Stimulated activated CD8-positive, alpha-beta memory T cell treated with anti-CD3 and anti-CD28 coated beads, Interleukin-7, amount 100 ng/mL, for 1 hour (primary cell): Measurements from ENCODE around the gene PLA2G7.

Experiments used
- DNase-seq, 2 donors: peaks; one replicate each; pipeline ENCODE4 v3.0.0-alpha.2; 2020; ENCODE audit warnings: low read depth in 2 of 2

Gene PLA2G7

DNA sequence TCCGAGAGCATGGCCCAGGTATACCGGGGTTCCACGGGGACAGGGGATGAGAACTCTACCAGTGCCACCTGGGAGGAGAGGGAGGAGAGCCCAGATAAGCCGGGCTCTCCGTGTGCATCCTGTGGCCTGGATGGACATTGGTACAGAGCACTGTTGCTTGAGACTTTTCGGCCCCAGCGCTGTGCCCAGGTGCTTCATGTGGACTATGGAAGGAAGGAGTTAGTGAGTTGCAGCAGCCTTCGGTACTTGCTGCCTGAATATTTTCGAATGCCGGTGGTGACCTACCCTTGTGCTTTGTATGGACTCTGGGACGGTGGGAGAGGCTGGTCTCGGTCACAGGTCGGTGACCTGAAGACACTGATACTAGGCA lies 46.2 kb downstream of the PLA2G7 start:
- no peak for DNase-seq

DNA sequence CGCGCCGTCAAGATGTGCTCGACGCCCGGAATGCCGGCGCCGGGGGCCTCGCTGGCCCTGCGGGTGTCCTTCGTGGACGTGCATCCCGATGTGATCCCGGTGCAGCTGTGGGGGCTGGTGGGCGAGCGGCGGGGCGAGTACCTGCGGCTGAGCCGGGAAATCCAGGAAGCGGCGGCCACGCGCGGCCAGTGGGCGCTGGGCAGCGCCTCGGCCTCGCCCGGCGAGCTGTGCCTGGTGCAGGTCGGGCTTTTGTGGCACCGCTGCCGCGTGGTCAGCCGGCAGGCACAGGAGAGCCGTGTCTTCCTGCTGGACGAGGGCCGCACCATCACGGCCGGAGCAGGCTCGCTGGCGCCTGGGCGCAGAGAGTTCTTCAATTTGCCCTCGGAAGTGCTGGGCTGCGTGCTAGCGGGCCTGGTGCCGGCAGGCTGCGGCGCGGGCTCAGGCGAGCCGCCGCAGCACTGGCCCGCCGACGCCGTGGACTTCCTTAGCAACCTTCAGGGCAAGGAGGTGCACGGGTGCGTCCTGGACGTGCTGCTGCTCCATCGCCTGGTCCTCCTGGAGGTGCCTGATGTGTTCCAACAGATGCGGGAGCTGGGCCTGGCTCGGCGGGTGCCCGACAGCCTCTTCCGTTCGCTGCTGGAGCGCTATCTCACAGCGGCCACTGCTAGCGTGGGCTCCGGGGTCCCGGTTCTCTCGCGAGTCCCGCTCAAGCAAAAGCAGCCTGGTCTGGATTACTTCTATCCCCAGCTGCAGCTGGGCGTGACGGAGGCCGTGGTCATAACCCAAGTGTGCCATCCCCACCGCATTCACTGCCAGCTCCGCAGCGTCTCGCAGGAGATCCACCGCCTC lies 46.8 kb downstream of the PLA2G7 start:
- DNase-seq, result no peak

DNA sequence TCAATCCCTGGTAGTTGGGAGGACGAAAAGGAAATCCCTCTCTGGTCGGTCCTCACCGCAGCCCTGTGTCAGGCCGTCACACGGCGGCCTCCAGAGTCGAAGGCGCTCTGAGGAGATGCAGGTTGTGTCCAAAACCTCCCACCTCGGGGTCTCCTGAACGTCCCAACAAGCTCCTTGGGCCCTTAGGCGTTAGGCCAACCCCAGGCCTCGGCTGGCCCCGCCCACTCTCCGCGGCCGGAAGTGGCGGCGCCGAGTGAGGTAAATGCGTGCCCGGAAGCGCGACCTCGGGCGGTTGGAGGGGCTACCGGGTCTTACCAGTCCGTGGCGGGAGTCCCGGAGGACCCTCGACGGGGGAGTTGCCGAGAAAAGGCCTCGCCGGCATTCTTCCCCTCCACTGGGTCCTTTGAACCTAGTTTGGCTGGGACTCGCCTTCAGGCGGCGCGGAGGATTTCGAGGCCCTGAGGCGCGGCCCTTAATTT lies 47.5 kb downstream of the PLA2G7 start, which contains the start of gene TDRD6:
Gene TDRD6 (plus strand): TSS at position 267 of the 479 bp plus-strand sequence. CDS start 244 bp downstream, outside the sequence.
- DNase-seq, result no peak

DNA sequence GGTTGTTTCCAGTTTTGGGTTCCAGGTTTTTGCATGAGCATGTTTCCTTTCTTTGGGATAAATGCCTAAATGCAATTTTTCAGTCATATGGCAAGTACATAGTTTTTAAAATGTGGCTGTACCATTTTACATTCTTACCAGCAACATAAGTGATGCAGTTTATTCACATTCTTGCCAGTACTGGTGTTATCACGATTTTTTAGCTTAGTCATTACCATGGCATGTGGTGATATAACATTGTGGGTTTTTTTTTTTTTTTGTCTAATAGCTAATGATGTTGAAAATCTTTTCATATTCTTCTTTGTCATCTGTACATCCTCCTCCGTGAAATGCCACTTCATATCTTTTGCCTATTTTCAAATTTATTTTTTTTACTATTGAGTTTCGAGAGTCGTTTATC lies 50.4 kb downstream of the PLA2G7 start:
- no peak for DNase-seq

DNA sequence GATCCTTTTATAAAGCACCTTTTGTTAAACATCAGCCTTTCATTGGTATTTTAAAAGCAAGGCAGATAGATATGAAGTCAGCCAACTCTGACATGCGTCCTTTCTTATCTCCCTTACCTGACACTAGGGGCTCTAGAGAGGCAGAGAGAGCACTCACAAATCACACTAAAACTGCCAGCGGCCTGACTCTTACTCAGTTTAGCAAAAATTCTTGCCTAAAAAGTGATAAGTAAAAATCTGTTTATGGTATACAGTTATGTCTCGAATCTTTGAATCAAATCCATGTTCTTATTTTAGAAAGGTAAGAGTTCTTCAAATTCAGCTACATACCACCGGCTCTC lies 57.9 kb downstream of the PLA2G7 start:
- DNase-seq, result no peak

DNA sequence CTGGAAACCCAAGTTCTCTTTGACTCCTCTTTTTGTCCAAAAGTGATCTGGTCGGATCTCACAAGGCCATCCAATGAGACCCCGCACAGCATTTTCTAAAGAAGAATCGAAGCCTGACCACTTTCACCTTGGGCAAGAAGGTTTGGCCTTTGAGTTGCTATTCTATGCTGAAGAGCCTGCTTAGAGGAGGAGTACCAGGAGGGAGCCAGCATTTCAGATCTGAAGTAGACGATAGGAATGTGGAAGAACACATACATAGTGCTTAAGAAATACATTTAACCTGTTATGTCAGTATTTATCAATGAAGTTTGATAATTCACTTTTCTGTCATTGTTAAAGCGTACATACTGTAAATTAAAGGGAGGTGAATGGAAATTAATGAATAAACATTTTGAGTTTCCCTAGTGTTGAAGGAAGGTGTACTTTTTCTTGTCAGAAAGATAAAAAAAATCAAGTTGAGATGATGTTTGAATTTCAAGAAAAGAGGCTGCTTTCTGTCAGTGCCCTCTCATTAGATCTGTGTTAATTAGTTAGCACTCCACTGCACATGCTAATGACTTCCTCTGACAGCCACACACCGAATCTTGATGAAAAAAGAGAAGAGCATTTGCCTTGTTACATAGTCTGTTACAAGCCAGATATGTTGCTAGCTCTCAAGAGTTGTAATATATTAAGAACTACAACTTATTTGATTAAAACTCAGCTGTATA lies 58.4 kb downstream of the PLA2G7 start:
- no peak for DNase-seq

DNA sequence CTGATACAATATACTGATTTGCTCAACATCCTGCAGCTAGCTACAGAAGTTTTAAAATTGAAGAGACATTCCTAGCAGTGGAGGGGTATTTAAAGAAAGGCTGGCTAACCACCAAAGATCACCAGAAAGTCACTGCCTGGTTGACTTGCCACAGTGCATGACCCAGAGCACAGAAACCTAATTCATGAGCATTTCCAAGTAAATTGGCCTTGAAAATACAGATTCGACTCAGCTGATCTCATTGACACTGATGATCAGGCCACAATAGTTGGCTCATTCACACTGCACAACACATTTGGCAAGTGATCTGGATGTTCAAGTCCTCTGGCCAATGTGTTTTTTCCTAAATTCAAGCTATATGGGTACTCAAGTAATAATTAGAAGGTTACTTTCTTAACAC lies 60.8 kb downstream of the PLA2G7 start:
- DNase-seq, result no peak

DNA sequence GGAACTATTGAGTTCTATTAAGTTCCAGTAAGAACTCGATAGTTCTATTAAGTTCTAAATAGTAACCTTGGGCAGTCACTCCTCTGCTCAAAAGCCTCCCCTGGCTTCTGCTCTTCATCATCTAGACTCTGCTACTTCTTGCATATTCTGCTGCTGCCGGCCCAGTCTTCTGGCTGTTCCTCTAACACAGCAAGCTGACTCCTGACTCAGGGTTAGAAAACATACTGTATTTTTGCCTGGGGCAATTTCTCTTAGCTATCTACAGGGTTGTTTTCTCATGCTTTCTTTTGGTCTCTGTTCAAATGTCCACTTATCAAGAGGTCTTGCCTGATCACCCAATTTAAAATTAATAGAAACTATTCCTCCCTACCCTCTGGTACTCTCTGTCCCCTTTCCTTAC lies 67.8 kb downstream of the PLA2G7 start:
- no peak for DNase-seq

DNA sequence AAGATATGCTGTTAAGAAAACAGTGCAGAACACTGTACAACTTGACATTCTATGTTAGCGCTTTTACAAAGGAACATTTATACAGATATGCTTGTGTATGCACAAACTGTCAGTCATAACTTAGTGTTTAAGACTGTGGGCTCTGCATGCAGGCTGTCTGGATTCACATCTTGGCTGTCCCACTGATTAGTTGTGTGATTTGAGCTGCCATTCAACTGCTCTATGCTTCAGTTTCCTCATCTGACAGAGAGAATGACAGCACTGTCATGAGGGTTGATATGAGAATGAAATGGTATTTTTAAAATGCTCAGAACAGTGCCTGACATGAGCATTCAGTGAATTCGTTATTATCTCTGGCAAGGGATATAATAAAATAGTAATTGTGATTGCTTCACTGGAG lies 73.7 kb downstream of the PLA2G7 start:
- no peak for DNase-seq

DNA sequence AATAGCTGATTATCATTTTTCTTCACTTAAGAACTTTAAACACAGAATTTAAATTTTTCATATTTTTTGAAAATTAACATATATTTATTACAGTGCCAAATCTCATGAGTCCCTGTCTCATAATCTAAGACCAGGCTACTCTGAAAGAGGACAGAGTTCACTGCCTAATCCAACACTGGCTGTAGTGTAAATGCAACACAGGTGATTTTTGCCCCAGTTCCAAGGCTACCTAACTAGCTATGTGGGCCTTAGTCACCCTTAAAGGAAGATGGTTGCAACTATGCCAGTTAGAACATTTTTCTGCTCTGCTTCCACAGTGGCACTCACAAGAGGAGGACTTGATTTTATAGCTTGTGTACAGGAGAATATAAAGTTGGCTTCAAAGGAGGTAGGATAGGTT lies 77.5 kb downstream of the PLA2G7 start:
- no peak for DNase-seq

DNA sequence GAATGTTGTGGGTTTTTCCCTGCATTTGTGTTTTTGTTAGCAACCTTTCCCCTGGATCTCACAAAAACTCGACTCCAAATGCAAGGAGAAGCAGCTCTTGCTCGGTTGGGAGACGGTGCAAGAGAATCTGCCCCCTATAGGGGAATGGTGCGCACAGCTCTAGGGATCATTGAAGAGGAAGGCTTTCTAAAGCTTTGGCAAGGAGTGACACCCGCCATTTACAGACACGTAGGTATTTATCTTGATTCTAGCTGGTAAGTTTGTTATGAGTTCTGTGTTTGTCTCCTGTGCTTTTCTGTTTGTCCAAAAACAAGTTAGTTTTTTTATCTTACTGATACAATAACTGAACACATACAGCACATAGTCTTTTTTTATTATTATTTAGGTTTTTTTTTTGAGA lies 79.4 kb downstream of the PLA2G7 start:
- no peak for DNase-seq
